HK-2 (cell line): ENCODE data around the gene APOH.

Experiments used
- DNase-seq: peaks from one replicate; pipeline ENCODE4 v3.0.0-alpha.2; 2018; ENCODE audit not compliant: unreplicated experiment

The APOH gene

DNA sequence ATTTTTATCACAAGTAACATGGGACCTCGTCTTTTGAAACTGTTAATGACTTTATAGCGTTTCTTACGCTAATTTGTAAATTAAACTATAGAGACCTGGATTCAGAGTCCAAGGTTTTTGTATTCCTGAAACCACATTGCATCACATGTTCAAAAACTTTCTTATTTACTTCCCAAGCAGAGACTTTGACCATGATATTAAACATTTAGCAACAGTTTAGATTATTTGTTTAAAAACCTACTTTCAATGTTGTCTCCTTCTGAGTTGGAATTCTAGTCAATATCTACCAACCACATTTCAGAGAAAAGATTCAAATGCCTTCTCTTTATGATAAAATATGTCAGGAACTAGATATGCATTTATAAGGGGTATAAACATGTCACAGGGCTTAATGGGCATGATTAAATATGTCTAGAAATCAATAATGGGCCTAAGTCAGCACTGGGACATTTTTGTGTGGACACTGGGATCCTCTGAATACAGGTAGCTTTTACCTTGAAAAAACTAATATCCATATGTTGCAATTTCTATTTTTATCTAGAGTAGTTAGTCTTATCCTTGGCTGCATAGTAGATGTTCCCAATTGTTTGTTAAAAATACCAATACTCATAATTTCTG lies 6.3 kb upstream of the APOH start:
- no peak for DNase-seq

DNA sequence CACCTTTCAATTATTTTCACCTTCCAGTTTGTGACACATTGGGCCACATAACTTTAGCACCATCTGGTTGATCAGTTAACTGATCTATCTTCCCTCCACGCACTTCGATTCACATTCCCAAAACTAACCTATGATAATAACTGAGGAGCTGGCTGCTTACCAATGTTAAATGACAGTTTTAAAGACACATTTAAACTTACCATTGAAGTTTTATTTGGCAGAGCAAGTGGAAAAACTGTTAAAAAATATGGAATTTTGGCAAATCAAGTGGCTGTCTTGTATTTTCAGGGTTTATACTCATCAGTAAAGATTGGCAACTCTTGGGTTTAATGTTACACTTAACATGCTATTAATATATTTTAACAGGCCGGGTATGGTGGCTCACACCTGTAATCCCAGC lies 5.4 kb upstream of the APOH start:
- no peak for DNase-seq

- no peak for DNase-seq
Measured at GRCh38 chr17:66233023-66233753, 4.0 kb upstream of the APOH start.

- no peak for DNase-seq
Measured at GRCh38 chr17:66230922-66231591, 1.8 kb upstream of the APOH start.

- DNase-seq, result no peak
Measured at GRCh38 chr17:66229783-66230538, 746 bp upstream of the APOH start.

GRCh38 chr17:66227212-66228045 lies 1.8 kb downstream of the APOH start:
- DNase-seq, result no peak

DNA sequence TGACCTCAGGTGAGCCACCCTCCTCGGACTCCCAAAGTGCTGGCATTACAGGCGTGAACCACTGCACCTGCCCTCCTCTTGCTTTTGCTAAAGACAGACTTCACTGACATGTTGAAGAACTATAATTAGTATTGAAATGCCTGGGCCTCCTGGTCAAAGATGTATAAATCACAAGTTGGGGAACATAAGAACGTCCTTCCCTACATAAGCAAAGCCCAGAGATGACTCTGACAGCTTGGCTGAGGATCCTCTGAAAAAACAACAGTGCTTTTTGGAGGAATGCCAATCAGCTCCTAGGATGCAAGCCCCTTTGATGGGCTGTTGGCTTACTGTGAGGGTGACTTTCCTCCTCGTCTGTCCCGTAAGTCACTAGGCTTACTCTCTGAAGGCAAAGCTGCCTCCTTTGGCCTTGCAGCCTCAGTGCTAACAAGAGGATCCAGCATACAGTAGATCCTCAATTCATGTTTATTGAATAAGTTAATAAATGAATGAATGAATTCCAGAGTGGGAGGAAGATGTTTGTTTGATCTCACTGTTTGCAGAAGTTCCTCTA lies 6.3 kb downstream of the APOH start:
- no peak for DNase-seq

DNA sequence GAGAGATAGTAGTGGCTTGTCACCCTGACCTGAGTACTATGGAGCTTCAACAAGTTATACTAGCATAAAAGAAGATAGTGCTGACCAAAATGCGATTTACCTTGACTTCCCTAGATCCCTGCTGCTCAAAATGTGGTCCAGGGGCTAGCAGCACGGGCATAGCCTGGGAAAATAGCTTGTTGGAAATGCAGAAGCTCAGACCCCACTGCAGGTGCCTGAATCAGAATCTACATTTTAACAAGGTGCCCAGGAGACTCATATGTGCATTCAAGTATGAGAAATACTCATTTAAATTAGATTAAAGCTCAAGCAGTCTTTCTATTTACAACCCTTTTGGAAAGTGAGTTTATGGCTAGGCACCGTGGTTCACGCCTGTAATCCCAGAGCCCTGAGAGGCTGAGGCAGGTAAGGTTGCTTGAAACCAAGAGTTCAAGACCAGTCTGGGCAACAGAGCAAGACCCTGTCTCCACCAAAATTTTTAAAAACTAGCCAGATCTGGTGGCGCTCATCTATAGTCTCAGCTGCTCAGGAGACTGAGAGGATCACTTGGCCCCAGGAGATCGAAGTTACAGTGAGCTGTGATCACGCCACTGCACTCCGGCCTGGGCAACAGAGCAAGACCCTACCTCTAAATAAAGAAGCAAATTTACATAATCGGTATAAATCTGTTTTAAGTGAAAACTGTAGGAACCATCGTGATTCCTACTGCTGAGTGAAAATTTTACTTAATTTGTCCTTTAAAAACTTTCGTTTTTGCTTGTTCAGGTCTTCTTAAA lies 7.3 kb downstream of the APOH start:
- no peak for DNase-seq

DNA sequence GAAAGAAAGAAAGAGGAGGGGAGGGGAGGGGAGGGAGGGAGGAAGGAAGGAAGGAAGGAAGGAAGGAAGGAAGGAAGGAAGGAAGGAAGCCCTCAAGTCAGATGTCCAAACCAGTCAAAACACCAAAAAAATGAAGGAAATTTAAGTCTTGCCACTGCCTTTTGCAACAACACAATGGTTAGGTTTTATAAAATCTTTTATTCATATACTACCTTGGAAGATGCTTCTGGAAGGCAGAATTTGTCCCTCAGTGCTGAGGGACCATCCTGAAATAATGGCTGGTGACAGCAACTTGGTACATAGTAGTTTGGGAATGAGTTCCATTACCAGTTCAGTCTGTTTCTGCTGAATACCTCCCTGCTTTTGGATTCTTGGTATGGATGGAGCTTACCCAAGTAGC lies 7.9 kb downstream of the APOH start:
- DNase-seq, result no peak

DNA sequence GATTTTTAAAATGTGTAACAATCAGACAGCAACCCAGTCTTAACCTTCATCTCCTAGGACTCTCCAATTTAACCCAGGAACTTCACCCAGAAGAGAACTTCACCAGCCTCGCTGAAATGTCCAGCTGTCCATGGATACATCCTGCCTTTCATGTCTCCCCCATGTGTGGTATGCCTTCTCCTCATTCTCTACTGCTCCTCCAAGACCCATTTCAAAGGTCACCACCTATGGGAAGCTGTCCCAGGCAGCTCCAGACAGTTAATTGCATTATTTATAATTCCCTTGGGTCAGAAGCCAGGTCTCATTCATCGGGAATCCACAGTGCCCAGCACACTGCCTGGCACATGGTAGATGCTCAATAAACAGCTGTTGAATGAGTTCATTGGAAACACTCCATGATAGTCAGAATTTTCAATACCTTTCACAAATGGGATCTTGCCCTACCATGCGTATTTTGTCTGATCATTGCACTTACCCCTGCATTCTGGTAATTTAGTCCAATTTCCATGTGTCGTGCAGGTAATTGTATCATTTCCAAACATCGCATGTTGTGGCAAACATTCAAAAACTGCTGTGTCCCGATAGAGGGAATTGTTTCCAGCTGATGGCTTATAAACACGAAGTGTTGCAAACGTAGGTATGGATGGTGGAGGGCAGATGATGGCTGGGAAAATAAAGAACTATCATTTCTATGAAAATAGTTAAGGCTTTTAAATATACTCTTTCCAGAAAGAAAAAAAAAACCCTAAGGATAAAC lies 9.0 kb downstream of the APOH start:
- DNase-seq, result no peak

- DNase-seq, result no peak
Measured at GRCh38 chr17:66215529-66215911, 13.7 kb downstream of the APOH start.

DNA sequence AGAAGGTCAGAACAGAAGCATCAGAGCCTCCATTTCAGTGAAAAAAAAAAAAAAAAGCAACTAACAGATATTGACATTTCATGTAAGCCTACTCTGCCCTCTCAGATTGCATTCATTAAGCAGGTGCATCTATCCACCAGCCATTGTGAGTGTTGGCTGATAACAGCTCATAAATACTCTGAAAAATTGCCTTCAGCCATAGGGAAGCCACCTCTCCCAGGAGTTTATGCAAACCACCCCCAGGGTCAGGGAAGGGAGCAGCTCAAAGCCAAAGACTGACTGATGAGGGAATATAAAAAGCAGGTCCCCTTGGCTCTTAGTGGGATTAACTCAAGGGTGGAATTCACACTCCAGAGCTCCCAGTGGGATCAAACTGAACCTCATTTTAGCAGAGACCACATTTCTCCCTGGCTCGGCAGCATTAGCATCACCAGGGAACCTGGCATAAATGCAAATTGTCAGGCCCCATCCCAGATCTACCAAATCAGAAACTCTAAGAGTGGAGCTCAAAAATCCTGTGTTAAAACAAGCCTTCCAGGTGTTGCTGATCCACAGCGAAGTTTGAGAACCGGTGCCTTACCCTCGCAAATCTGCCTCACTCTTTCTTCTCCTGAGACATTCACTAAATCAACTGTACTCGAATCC lies 14.2 kb downstream of the APOH start:
- DNase-seq, result no peak

- DNase-seq, result no peak
Measured at GRCh38 chr17:66211047-66211810, 18.0 kb downstream of the APOH start.

- no peak for DNase-seq
Measured at GRCh38 chr17:66210208-66210574, 19.0 kb downstream of the APOH start.

- DNase-seq, result no peak
Measured at GRCh38 chr17:66207936-66208335, 21.3 kb downstream of the APOH start.

- no peak for DNase-seq
Measured at GRCh38 chr17:66203274-66204015, 25.8 kb downstream of the APOH start.

DNA sequence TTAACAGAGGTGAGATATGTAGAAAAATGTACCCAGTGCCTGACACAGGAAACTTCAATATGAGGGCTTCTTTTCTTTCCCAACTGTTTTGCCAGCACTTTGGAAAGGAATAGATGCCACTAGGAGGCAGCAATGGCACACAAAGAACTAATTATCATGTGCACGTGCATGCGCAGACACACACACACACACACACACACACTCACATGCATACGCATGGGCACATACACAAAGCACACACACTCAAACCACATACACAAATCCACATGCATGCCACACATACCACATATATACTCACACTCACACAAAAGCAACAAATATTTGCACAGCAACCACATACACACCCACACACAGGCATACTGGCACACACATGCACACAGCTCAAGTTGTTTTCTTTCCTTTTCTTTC lies 28.5 kb downstream of the APOH start:
- peak; percentile 37 for DNase-seq

GRCh38 chr17:66198242-66198641 lies 31.0 kb downstream of the APOH start:
- DNase-seq, result no peak
